MM.1S (cell line): ENCODE results near the gene SPACA6.

Experiments
- EZH2 ChIP-seq: fragments of 300-600 bp; sonication (generic); optimal IDR thresholded peaks from 2 replicates; pipeline ENCODE3; 2017; ENCODE audit warnings: low read depth, mild to moderate bottlenecking, antibody characterized with exemption, low read length, mixed read lengths
- EZH2phosphoT487 ChIP-seq: fragments of 300-600 bp; sonication (generic); IDR thresholded peaks from 2 replicates; pipeline ENCODE4 v1.6.1; 2018; ENCODE audit warnings: antibody characterized with exemption, low read length
- TF ChIP-seq, protein P1 (sequence below): fragments of 300-600 bp; sonication (generic); IDR thresholded peaks from 2 replicates; pipeline ENCODE4 v1.5.1; 2016; ENCODE audit warnings: antibody characterized with exemption, low read length, mixed read lengths

DNA sequence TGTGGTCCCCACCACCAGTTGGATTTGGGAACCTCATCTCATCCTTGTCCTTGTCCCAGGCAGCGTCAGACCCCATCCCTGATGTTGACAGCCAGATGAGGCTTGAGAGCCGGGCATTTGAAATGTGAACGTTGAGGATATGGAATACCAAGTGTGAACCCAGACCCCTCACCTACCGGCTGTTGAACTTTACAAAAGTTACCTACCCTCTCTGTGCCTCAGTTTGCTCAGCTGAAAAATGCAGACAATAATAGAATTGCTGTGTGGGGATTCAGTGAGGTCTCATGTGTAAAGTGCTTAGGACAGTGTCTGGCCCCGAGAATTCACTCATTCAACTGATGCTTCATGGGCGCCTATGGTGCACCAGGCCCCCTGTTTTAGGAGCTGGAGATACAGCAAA lies 45.8 kb upstream of the SPACA6 start:
- TF ChIP-seq, protein P1, sequence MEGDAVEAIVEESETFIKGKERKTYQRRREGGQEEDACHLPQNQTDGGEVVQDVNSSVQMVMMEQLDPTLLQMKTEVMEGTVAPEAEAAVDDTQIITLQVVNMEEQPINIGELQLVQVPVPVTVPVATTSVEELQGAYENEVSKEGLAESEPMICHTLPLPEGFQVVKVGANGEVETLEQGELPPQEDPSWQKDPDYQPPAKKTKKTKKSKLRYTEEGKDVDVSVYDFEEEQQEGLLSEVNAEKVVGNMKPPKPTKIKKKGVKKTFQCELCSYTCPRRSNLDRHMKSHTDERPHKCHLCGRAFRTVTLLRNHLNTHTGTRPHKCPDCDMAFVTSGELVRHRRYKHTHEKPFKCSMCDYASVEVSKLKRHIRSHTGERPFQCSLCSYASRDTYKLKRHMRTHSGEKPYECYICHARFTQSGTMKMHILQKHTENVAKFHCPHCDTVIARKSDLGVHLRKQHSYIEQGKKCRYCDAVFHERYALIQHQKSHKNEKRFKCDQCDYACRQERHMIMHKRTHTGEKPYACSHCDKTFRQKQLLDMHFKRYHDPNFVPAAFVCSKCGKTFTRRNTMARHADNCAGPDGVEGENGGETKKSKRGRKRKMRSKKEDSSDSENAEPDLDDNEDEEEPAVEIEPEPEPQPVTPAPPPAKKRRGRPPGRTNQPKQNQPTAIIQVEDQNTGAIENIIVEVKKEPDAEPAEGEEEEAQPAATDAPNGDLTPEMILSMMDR: no peak
- TF ChIP-seq EZH2phosphoT487 (no peak), EZH2 (no peak)
